ENCODE data around the gene HRH2. TPM values are rescaled to one million over a fixed set of nuclear protein-coding genes. Genes with fewer than 3 reads are reported as not detected.

HRH2 gene
- total RNA-seq, 2 experiments from 2014 or later, result 2.9 to 3.4 TPM

- CTCF ChIA-PET, result no interaction called here
These were observed 51.5 kb downstream of the HRH2 start for GRCh38 chr5:175709276-175709781.

GRCh38 chr5:175710326-175710725 is 52.5 kb downstream of the HRH2 start:
- no peaks in the 10 kb centered on the region for H3K27me3 Mint-ChIP-seq
- DNase-seq (peak in 1 of 14 experiments; percentile 19), ATAC-seq (ENCODE audit: poor library complexity) (no peak)
- Histone ChIP-seq H3K27me3 (ENCODE audit: control insufficient read depth in 1 of 2, insufficient read depth in 2 of 2, low read length in 2 of 2) (no peaks in the 10 kb centered on the region), H3K4me3 (ENCODE audit: low read length) (no peak overlapping the region), H3K27ac (ENCODE audit: low read depth in 1 of 2, low read length in 2 of 2) (no peak overlapping the region), H3K36me3 (ENCODE audit: insufficient read depth, low read length) (peaks cover 18% of the 10 kb centered on the region), H3K9me3 (ENCODE audit: control insufficient read depth in 1 of 2, insufficient read depth in 1 of 2, low read length in 2 of 2) (peaks cover 0 to 9% of the 10 kb centered on the region in 2 experiments), H3K4me1 (ENCODE audit: insufficient read depth, low read length) (no peaks in the 10 kb centered on the region)
- H3K4me3 Mint-ChIP-seq, result no peak overlapping the region
- ChIA-PET POLR2A (no interaction called here), CTCF (interaction anchor here (1.6 kb wide), 1 partner anchor 177 kb away, joined by 3 read pairs; no protein-coding TSS in a partner anchor)
- no peak overlapping the region for H3K27ac Mint-ChIP-seq
- no peaks in the 10 kb centered on the region for H3K4me1 Mint-ChIP-seq (ENCODE audit: low read depth)
- intact Hi-C loops (cut with DNase I, micrococcal nuclease), result no loop called here
- no peaks in the 10 kb centered on the region for H3K9me3 Mint-ChIP-seq
- H3K36me3 Mint-ChIP-seq (ENCODE audit: low read depth), result peaks cover 40% of the 10 kb centered on the region
- TF ChIP-seq CTCF (IDR thresholded peaks at IDR 0.05), result no peak

More at GRCh38 chr5:175709276-175709781, 51.5 kb downstream of the HRH2 start:
- Mint-ChIP-seq H3K36me3 (ENCODE audit: low read depth) (peaks cover 48% of the 10 kb centered on the region), H3K27ac (no peak overlapping the region), H3K9me3 (no peaks in the 10 kb centered on the region), H3K27me3 (no peaks in the 10 kb centered on the region), H3K4me3 (no peak overlapping the region), H3K4me1 (ENCODE audit: low read depth) (no peaks in the 10 kb centered on the region)
- no peak overlapping the region for H3K27ac ChIP-seq (ENCODE audit: low read depth in 1 of 2, low read length in 2 of 2)
- peaks cover 18% of the 10 kb centered on the region for H3K36me3 ChIP-seq (ENCODE audit: insufficient read depth, low read length)
- peaks cover 0 to 5% of the 10 kb centered on the region in 2 experiments for H3K9me3 ChIP-seq (ENCODE audit: control insufficient read depth in 1 of 2, insufficient read depth in 1 of 2, low read length in 2 of 2)
- no peaks in the 10 kb centered on the region for H3K4me1 ChIP-seq (ENCODE audit: insufficient read depth, low read length)
- ATAC-seq (ENCODE audit: poor library complexity) (no peak), DNase-seq (peak in 1 of 14 experiments; percentile 17)
- intact Hi-C loops (cut with DNase I, micrococcal nuclease), result no loop called here
- no peak overlapping the region for H3K4me3 ChIP-seq (ENCODE audit: low read length)
- TF ChIP-seq CTCF (IDR thresholded peaks at IDR 0.05), result no peak
- POLR2A ChIA-PET, result no interaction called here
- no peaks in the 10 kb centered on the region for H3K27me3 ChIP-seq (ENCODE audit: control insufficient read depth in 1 of 2, insufficient read depth in 2 of 2, low read length in 2 of 2)

GRCh38 chr5:175711031-175711430 is 53.2 kb downstream of the HRH2 start:
- intact Hi-C loops (cut with DNase I, micrococcal nuclease), result no loop called here
- no peaks in the 10 kb centered on the region for H3K4me1 ChIP-seq (ENCODE audit: insufficient read depth, low read length)
- POLR2A ChIA-PET, result interaction anchor here (0.6 kb wide), 1 partner anchor 177 kb away, joined by 3 read pairs; no protein-coding TSS in a partner anchor

More at GRCh38 chr5:175711031-175711430, 53.2 kb downstream of the HRH2 start:
- no peak overlapping the region for H3K27ac ChIP-seq (ENCODE audit: low read depth in 1 of 2, low read length in 2 of 2)
- H3K27me3 Mint-ChIP-seq, result no peaks in the 10 kb centered on the region
- no peaks in the 10 kb centered on the region for H3K9me3 Mint-ChIP-seq
- peaks cover 0 to 9% of the 10 kb centered on the region in 2 experiments for H3K9me3 ChIP-seq (ENCODE audit: control insufficient read depth in 1 of 2, insufficient read depth in 1 of 2, low read length in 2 of 2)
- H3K4me1 Mint-ChIP-seq (ENCODE audit: low read depth), result no peaks in the 10 kb centered on the region
- no peak overlapping the region for H3K4me3 ChIP-seq (ENCODE audit: low read length)
- peaks cover 18% of the 10 kb centered on the region for H3K36me3 ChIP-seq (ENCODE audit: insufficient read depth, low read length)
- ATAC-seq (ENCODE audit: poor library complexity) (no peak), DNase-seq (no peak)
- TF ChIP-seq CTCF (IDR thresholded peaks at IDR 0.05), result no peak
- no peak overlapping the region for H3K4me3 Mint-ChIP-seq
- no peak overlapping the region for H3K27ac Mint-ChIP-seq
- CTCF ChIA-PET, result interaction anchor here (0.5 to 1.6 kb wide), 3 partner anchors 13 to 177 kb away, joined by 3 read pairs; no protein-coding TSS in a partner anchor
- no peaks in the 10 kb centered on the region for H3K27me3 ChIP-seq (ENCODE audit: control insufficient read depth in 1 of 2, insufficient read depth in 2 of 2, low read length in 2 of 2)
- H3K36me3 Mint-ChIP-seq (ENCODE audit: low read depth), result peaks cover 36% of the 10 kb centered on the region
